Right forelimb (tissue), 1 donor: ENCODE data around the gene YLPM1.

ENCODE experiments used
- DNase-seq: peaks from one replicate; pipeline ENCODE4 v3.0.0-alpha.2; 2018

The YLPM1 gene

DNA sequence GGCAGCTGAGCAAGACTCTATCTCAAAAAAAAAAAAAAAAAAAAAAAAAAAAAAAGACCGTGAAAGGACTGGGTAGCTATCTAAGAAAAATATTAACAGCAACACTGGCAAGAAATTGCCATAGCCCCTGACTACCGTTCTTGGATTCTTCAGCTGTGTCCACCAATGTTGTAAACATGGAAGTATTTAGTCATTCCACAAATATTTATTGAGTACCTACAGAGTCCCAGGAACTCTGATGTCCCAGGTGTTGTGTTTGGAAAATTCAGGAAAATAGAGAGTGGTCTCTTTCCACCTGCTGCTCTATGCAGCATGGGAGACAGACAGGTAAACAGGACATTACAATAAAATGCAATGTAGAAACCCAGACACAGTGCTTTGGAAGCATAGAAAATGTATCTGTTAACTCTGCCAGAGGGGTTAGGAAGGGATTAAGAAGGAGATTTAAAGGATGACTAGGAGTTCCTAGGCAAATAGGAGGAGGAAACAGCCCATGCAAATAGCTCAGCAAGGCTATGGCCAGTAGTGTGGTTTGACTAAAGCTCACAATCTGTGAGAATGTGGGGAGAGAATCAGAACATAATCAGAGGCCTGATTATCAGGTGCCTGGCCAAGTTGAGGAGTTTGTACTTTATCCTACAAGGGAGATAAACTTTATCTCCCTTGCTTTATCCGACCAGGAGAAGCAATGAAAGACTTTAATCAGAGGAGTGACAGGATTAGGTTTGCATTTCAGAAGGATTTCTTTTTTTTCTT lies 116.5 kb downstream of the YLPM1 start:
- DNase-seq = no peak

DNA sequence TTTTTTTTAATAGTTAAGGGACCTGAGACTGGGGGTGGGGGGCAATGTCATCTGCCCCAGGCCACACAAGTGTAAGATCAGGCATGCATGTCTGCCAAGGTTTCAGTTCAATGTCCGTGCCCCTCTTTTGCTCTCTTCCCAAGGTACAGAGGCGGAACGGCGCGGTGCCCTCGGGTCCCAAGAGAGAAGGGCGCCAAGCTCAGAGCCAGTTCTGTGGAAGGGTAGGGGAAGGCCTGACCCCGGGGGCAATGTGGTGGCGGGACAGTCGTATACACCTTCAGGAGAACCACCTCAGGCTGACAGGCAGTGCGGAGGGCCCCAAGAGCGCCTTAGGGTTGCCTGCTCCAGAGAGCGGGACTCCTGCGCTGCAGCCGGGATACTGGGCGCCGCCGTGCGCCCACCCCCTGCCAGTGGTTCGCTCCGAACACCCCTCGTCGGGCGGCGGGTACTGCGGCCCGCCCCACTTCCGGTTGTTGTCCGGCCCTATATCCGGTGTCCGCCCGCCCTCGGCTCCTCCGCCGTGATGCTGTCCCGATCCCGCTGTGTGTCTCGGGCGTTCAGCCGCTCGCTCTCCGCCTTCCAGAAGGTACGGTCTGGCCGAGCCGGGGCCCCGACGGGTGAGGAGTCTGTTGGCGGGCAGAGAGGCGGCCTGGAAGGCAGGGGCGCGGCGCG lies 118.5 kb downstream of the YLPM1 start, which contains the start of gene DLST:
Gene DLST (plus strand): TSS at position 486 of the 672 bp plus-strand sequence. CDS start 38 bp downstream, at position 524.
- peak; percentile 94 for DNase-seq

DNA sequence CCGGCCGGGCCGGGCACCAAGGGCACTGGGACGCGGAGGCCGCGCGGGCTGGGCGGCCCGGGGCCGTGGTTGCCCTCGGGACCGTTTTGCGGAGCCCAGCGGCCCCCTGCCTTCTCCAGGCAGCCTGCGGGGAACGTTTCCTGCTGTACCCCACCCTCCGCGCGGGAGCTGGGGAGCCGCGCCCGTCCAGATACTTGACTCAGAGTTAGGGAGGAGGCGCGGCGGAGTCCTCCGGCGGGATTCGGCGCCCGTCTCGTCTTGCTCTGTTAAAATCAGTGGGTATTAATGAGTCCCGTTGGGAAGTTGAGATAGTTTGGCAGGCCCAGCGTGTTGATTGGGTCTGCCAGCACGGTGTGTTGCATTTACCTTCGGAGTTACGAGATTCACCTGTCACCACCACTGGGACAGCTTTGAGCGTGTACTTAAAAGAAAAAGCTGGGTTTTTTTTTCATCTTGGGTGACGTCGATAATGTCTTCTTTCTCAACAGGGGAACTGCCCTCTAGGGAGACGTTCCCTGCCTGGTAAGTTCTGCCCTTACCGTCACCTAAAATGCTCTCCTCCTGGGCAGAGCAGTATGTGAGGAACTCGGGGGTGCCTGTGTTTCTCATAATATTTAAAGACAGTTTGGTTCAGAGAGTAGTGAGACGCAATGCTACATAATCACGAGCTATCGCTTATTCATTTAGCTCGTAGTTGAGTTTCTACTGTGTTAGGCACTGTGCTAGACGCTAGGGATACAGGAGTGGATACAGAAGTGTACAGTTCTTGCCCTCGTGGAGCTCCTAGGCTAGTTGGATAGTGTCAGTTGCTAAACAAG lies 119.2 kb downstream of the YLPM1 start:
- DNase-seq = no peak
